ENCODE results near the gene CABP1. TPM values are rescaled to one million over a fixed set of nuclear protein-coding genes. Genes with fewer than 3 reads are reported as not detected.

Gene CABP1
- total RNA-seq, 3 donors from 2014 or later, result 0.80 to 2.3 TPM; not detected in 1

- no peaks in the 10 kb centered on the region for H3K9me3 ChIP-seq
- no peak overlapping the region for H3K27ac ChIP-seq
- no peaks in the 10 kb centered on the region for H3K27me3 ChIP-seq
- no peak for TF ChIP-seq POLR2AphosphoS5 (IDR thresholded peaks at IDR 0.05)
- no peak for TF ChIP-seq POLR2A (IDR thresholded peaks at IDR 0.05)
- TF ChIP-seq CTCF (IDR thresholded peaks at IDR 0.05), result no peak
- peaks cover 5 to 10% of the 10 kb centered on the region in 2 donors for H3K4me1 ChIP-seq
- no peak for DNase-seq (ENCODE audit: low spot score in 2 of 2)
- intact Hi-C loops (cut with DNase I; ENCODE audit: low total_unique reads), result no loop called here
- no peaks in the 10 kb centered on the region for H3K36me3 ChIP-seq
- H3K4me3 ChIP-seq, result no peak overlapping the region
Observed at GRCh38 chr12:120690083-120690450, 49.6 kb downstream of the CABP1 start.

- Histone ChIP-seq H3K4me1 (peaks cover 5 to 10% of the 10 kb centered on the region in 2 donors), H3K4me3 (no peak overlapping the region), H3K27me3 (no peaks in the 10 kb centered on the region), H3K36me3 (no peaks in the 10 kb centered on the region), H3K9me3 (no peaks in the 10 kb centered on the region), H3K27ac (no peak overlapping the region)
- no peak for DNase-seq (ENCODE audit: low spot score in 2 of 2)
- intact Hi-C loops (cut with DNase I; ENCODE audit: low total_unique reads), result no loop called here
- TF ChIP-seq POLR2AphosphoS5 (IDR thresholded peaks at IDR 0.05), result no peak
- no peak for TF ChIP-seq CTCF (IDR thresholded peaks at IDR 0.05)
- no peak for TF ChIP-seq POLR2A (IDR thresholded peaks at IDR 0.05)
Observed at GRCh38 chr12:120690978-120691377, 50.6 kb downstream of the CABP1 start.

GRCh38 chr12:120692524-120693033 lies 52.2 kb downstream of the CABP1 start:
- H3K27me3 ChIP-seq, result no peaks in the 10 kb centered on the region
- no peaks in the 10 kb centered on the region for H3K36me3 ChIP-seq
- TF ChIP-seq CTCF (IDR thresholded peaks at IDR 0.05) (no peak), POLR2AphosphoS5 (IDR thresholded peaks at IDR 0.05) (no peak), POLR2A (IDR thresholded peaks at IDR 0.05) (no peak)
- H3K27ac ChIP-seq, result no peak overlapping the region
- intact Hi-C loops (cut with DNase I; ENCODE audit: low total_unique reads), result no loop called here
- peaks cover 5 to 10% of the 10 kb centered on the region in 2 donors for H3K4me1 ChIP-seq
- H3K4me3 ChIP-seq, result no peak overlapping the region
- H3K9me3 ChIP-seq, result no peaks in the 10 kb centered on the region
- DNase-seq (ENCODE audit: low spot score in 2 of 2), result no peak

GRCh38 chr12:120693848-120694247 lies 53.4 kb downstream of the CABP1 start:
- DNase-seq (ENCODE audit: low spot score in 2 of 2), result no peak
- Histone ChIP-seq H3K36me3 (no peaks in the 10 kb centered on the region), H3K27ac (no peak overlapping the region)

GRCh38 chr12:120696626-120697025 lies 56.2 kb downstream of the CABP1 start:
- H3K27me3 ChIP-seq, result no peaks in the 10 kb centered on the region
- no peak for DNase-seq (ENCODE audit: low spot score in 2 of 2)
- H3K9me3 ChIP-seq, result no peaks in the 10 kb centered on the region
- TF ChIP-seq POLR2A (IDR thresholded peaks at IDR 0.05), result no peak
- no peak for TF ChIP-seq CTCF (IDR thresholded peaks at IDR 0.05)
- no peak for TF ChIP-seq POLR2AphosphoS5 (IDR thresholded peaks at IDR 0.05)
- intact Hi-C loops (cut with DNase I; ENCODE audit: low total_unique reads), result no loop called here
- no peaks in the 10 kb centered on the region for H3K36me3 ChIP-seq
- no peak overlapping the region for H3K27ac ChIP-seq
- H3K4me3 ChIP-seq, result no peak overlapping the region
- no peaks in the 10 kb centered on the region for H3K4me1 ChIP-seq

More at GRCh38 chr12:120693848-120694247, 53.4 kb downstream of the CABP1 start:
- intact Hi-C loops (cut with DNase I; ENCODE audit: low total_unique reads), result no loop called here
- TF ChIP-seq POLR2A (IDR thresholded peaks at IDR 0.05), result no peak
- TF ChIP-seq POLR2AphosphoS5 (IDR thresholded peaks at IDR 0.05), result no peak
- no peak for TF ChIP-seq CTCF (IDR thresholded peaks at IDR 0.05)
- no peaks in the 10 kb centered on the region for H3K9me3 ChIP-seq
- peaks cover 0 to 10% of the 10 kb centered on the region in 2 donors for H3K4me1 ChIP-seq
- no peak overlapping the region for H3K4me3 ChIP-seq
- no peaks in the 10 kb centered on the region for H3K27me3 ChIP-seq
